Ishikawa (cell line): ENCODE measurements around the gene ZHX3.

ENCODE experiments used
- CEBPB ChIP-seq: IDR thresholded peaks from 2 replicates; pipeline ENCODE4 v1.6.1; 2012
- CREB1 ChIP-seq: IDR thresholded peaks from 2 replicates; pipeline ENCODE4 v1.6.1; 2012; ENCODE audit warnings: low read depth
- EGR1 ChIP-seq: IDR thresholded peaks from 2 replicates; pipeline ENCODE4 v1.6.1; 2012
- EP300 ChIP-seq: IDR thresholded peaks from 2 replicates; pipeline ENCODE4 v1.6.1; 2012; ENCODE audit warnings: borderline replicate concordance
- FOXM1 ChIP-seq: IDR thresholded peaks from 2 replicates; pipeline ENCODE4 v1.6.1; 2012; ENCODE audit warnings: low read depth, borderline replicate concordance
- MAX ChIP-seq: IDR thresholded peaks from 2 replicates; pipeline ENCODE4 v1.6.1; 2012
- NFIC ChIP-seq: IDR thresholded peaks from 2 replicates; pipeline ENCODE4 v1.6.1; 2012
- RAD21 ChIP-seq: IDR thresholded peaks from 2 replicates; pipeline ENCODE4 v1.6.1; 2012; ENCODE audit warnings: low read depth
- REST ChIP-seq: IDR thresholded peaks from 2 replicates; pipeline ENCODE4 v1.6.1; 2012; ENCODE audit warnings: low read depth, mild to moderate bottlenecking
- TAF1 ChIP-seq: IDR thresholded peaks from 2 replicates; pipeline ENCODE4 v1.6.1; 2012; ENCODE audit warnings: low read depth, mild to moderate bottlenecking
- TCF12 ChIP-seq: IDR thresholded peaks from 2 replicates; pipeline ENCODE4 v1.6.1; 2012; ENCODE audit warnings: low read depth
- TEAD4 ChIP-seq: IDR thresholded peaks from 2 replicates; pipeline ENCODE4 v1.6.1; 2012
- USF1 ChIP-seq: IDR thresholded peaks from 2 replicates; pipeline ENCODE4 v1.6.1; 2012
- YY1 ChIP-seq: IDR thresholded peaks from 2 replicates; pipeline ENCODE4 v1.6.1; 2012; ENCODE audit warnings: low read depth
- ZBTB7A ChIP-seq: IDR thresholded peaks from 2 replicates; pipeline ENCODE4 v1.6.1; 2012; ENCODE audit warnings: low read depth

Gene ZHX3

GRCh38 chr20:41290804-41291389, 26.6 kb downstream of the ZHX3 start:
- TF ChIP-seq USF1, result no peak
- TF ChIP-seq TEAD4, result no peak
- no peak for TF ChIP-seq TAF1
- TF ChIP-seq REST, result no peak
- TF ChIP-seq CEBPB, result no peak
- TF ChIP-seq TCF12, result no peak
- no peak for TF ChIP-seq YY1
- TF ChIP-seq CREB1, result no peak
- no peak for TF ChIP-seq NFIC
- no peak for TF ChIP-seq FOXM1
- no peak for TF ChIP-seq ZBTB7A
- TF ChIP-seq EGR1, result no peak

GRCh38 chr20:41287327-41287726, 30.2 kb downstream of the ZHX3 start:
- TF ChIP-seq FOXM1, result no peak
- TF ChIP-seq NFIC, result no peak
- TF ChIP-seq CEBPB, result no peak
- no peak for TF ChIP-seq TEAD4
- no peak for TF ChIP-seq CREB1
- TF ChIP-seq MAX, result no peak
- no peak for TF ChIP-seq RAD21
- TF ChIP-seq EGR1, result no peak
- no peak for TF ChIP-seq TCF12
- no peak for TF ChIP-seq YY1
- no peak for TF ChIP-seq TAF1

GRCh38 chr20:41286240-41286851, 31.2 kb downstream of the ZHX3 start:
- TF ChIP-seq YY1, result no peak
- no peak for TF ChIP-seq MAX
- TF ChIP-seq CREB1, result no peak
- TF ChIP-seq TAF1, result no peak
- no peak for TF ChIP-seq TCF12
- TF ChIP-seq TEAD4, result no peak
- no peak for TF ChIP-seq ZBTB7A

- TF ChIP-seq TEAD4 (no peak), CREB1 (no peak), YY1 (no peak), USF1 (no peak), FOXM1 (no peak), CEBPB (no peak), REST (no peak), EP300 (no peak), TAF1 (no peak), NFIC (no peak), ZBTB7A (no peak), MAX (no peak), TCF12 (no peak), RAD21 (no peak), EGR1 (no peak)
Observed at GRCh38 chr20:41279546-41280225, 37.8 kb downstream of the ZHX3 start.

GRCh38 chr20:41278936-41279335, 38.6 kb downstream of the ZHX3 start:
- TF ChIP-seq FOXM1 (no peak), NFIC (no peak), CREB1 (no peak), CEBPB (no peak), RAD21 (no peak), USF1 (no peak), ZBTB7A (no peak), TAF1 (no peak)
